Stimulated activated CD8-positive, alpha-beta memory T cell treated with anti-CD3 and anti-CD28 coated beads, Interleukin-15, amount 100 ng/mL, for 4 hours (primary cell): ENCODE results near the gene FFAR1.

Experiments
- DNase-seq, 2 donors: peaks; one replicate each; pipeline ENCODE4 v3.0.0-alpha.2; 2020; ENCODE audit warnings: low read depth in 2 of 2

Gene FFAR1

DNA sequence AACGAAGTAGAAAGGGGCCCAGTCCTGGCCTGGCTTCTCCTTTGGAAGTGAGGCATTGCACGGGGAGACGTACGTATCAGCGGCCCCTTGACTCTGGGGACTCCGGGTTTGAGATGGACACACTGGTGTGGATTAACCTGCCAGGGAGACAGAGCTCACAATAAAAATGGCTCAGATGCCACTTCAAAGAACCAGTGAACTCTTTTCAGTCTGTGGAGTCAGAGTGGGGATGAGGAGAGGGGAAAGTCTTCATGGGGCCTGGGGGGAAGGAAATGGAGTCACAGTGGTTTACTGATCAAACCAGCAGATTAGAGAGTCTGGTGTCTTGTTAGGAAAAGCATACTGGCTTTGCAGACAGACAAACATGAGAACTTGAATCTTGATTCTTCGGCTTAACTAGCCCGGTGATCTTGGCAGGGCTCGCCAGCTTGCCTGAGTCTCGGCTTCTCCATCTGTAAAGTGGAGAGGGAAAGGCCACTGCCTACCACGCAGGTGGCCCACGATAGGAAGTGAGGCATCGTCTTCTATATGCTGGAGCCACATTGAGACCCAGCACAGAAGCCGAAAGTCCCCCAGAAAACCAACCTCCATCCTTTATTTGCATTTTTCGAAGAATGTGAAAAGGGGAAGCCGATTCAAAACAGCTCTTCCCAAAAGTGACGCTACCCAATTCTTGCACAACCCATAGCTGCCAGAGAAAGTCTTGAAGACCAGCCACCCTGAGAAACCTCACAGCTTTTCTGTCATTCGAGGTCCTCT lies at the start of gene FFAR1:
Gene FFAR1 (plus strand): TSS at position 732 of the 759 bp plus-strand sequence. CDS start 3,650 bp downstream, outside the sequence.
- peak in 1 of 2 donors; percentile 13 for DNase-seq

DNA sequence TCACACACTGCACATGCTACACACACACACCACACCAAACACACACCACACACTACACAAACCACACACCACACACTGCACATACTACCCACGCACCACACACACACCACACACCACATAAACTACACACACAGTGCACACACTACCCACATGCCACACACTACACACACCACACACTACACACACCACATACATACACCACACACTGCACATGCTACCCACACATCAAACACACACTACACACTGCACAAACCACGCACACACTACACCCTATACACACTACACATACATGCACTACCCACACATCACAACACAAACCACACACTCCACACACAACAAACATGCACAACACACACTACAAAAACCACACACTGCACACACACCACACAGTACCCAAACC lies 49.8 kb upstream of the FFAR1 start:
- DNase-seq = no peak

DNA sequence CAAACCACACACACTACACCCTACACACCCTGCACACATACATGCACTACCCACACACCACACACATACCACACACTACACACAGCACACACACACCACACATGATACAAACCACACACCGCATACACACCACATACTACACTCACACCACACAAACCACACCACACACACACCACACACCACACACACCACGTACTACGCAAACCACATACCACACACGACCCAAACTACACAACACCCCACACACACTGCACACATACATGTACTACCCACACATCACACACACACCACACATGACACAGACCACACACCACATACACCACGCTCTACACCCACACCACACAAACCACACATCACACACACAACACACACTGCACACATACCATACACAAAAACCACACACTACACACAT lies 49.1 kb upstream of the FFAR1 start:
- DNase-seq = no peak

- no peak for DNase-seq
Measured at GRCh38 chr19:35299523-35300338, 48.0 kb upstream of the FFAR1 start.

DNA sequence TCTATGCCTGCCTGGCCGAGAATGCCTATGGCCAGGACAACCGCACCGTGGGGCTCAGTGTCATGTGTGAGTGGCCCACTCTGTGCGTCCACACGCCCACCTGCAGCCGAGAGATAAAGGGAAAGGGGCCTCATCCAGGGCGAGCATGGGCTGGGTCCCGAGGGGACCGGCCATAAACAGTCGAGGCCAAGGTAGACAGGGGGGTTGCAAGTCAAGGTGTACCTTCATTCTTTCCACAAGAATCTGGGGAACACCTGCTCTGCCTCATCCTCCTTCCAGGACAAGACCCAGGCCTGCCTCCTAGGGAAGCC lies 47.4 kb upstream of the FFAR1 start:
- DNase-seq = no peak

DNA sequence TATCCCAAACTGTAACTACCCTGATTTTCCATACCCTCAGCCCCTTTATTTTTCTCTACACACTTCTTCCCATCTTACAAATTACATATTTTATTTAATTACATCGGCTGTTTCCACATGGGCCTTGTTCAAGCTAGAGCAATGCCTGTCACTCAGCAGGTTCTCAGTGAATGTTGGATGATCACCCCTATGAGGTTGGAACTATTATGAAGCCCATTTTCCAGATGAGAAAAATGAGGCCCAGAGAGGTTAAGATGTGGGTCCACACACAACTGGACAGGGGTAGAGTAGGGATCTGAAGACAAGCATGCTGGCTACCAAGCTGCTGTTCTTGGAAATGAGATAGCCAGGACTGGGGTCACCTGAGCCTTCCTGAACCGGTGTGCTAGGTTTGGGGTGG lies 45.7 kb upstream of the FFAR1 start:
- DNase-seq = no peak

- no peak for DNase-seq
Measured at GRCh38 chr19:35302446-35302845, 45.3 kb upstream of the FFAR1 start.

DNA sequence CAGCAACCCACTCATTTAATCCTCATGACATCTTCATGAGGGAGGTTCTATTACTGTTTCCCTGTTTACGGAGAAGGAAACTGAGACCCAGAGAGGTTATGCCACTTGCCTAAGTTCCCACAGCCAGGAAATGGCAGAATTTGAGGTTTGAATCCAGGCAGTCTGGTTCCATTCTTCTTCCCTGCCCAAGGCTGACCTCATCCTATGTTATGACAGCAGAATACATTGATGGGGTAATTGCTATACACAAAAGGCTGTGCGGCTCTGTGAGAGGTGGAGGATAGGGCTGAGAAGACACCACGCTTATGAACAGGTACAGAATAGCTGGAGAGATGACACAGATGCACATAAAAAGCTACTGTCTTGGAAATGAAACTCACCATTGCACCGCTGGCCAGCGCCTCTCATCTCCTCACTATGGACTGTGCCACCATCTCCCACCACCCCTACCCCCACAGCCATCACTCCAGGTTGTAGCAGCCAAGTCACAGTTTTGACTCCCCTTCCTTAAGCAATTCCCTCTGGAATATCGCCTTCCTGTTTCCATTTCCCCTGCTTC lies 44.3 kb upstream of the FFAR1 start:
- DNase-seq = no peak

- no peak for DNase-seq
Measured at GRCh38 chr19:35304036-35304435, 43.7 kb upstream of the FFAR1 start.

DNA sequence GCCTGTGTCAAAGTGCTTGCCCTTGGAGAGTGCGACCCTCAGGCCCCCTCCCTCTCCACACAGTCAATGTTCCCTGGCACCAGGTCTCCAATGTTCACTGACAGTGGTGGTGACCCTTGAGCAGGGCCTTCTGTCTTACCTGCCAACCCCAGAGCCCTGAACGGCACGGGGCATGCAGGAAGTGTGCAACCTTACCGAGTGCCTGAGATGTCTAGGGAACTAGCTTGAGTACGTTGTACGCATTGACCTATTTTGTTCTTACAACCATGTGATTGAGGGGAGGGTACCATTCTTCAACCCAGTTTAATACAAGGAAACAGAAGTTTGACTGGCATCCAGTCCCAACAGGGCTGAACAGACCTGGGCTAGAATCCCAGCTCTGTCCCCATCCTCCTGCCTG lies 42.5 kb upstream of the FFAR1 start:
- DNase-seq = no peak

DNA sequence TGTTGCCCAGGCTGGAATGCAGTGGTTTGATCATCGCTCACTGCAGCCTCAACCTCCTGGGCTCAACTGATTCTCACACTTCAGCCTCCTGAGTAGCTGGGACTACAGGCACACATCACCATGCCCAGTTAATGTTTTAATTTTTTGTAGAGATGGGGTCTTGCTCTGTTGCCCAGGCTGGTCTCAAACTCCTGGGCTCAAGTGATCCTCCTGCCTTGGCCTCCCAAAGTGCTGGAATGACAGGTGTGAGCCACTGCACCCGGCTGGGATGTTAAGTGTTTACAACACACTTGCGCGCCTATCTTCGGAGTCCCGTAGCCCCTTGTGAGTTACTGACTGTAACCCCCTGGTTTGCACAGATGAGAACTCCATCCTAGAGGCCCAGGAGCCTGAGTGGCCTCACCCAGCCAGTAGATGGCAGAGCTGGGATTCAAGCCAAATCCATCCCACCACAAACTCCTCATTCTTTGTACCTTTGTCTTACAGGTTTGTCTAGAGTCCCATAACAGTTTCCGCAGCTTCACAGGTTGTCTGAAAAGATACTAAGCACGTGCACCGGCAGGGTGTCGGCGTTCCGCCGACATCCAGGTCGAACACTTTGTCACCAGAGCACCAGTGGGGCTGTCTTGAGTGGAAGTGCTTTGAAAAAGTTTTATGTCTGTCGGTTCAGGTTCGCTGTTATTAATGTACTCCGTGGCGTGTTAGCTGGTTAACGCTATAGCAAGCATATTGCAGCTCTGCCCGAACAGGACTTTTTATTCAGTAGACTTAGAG lies 41.0 kb upstream of the FFAR1 start:
- no peak for DNase-seq

- no peak for DNase-seq
Measured at GRCh38 chr19:35307931-35308330, 39.8 kb upstream of the FFAR1 start.

GRCh38 chr19:35308910-35309309 lies 38.8 kb upstream of the FFAR1 start:
- no peak for DNase-seq

DNA sequence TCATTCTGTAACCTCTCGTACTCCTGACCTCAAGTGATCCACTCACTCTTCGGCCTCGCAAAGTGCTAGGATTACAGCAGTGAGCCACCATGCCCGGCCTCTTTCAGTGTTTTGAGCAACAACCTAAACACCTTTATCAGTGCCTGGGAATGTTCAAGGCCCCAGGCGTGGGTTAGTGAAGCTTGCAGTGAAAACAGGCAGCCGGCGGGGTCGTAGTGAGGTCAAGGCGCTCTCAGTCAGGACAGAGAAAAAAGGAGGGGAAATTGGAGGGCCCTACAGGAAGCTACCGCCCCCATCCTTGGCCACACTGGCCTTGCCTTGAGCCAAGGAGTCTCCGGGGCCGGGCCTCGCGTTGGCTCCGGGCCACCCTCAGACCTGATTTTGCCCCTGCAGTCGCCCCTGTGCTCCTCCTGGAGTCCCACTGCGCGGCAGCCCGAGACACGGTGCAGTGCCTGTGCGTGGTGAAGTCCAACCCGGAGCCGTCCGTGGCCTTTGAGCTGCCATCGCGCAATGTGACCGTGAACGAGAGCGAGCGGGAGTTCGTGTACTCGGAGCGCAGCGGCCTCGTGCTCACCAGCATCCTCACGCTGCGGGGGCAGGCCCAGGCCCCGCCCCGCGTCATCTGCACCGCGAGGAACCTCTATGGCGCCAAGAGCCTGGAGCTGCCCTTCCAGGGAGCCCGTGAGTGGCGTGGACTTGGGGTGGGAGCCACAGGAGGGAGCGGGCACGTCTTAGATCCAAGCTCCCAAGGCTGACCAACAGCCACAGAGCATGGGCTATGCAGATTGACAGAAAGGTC lies 38.0 kb upstream of the FFAR1 start:
- DNase-seq = no peak

DNA sequence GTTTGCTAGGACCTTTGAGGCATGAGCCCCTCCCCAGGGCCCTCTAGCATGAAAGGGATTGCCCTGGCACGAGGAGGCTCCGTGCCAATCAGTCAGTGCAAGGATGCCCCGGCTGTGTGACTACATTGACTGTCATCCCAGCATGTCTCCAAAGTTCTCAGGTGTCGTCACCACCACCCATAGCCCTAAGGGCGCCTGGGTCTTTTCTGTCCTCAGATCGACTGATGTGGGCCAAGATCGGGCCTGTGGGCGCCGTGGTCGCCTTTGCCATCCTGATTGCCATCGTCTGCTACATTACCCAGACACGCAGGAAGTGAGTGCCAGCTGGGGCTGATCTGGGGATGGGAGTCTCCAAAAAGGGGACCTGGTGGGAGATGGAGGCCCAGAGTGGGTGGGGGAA lies 37.4 kb upstream of the FFAR1 start:
- no peak for DNase-seq

DNA sequence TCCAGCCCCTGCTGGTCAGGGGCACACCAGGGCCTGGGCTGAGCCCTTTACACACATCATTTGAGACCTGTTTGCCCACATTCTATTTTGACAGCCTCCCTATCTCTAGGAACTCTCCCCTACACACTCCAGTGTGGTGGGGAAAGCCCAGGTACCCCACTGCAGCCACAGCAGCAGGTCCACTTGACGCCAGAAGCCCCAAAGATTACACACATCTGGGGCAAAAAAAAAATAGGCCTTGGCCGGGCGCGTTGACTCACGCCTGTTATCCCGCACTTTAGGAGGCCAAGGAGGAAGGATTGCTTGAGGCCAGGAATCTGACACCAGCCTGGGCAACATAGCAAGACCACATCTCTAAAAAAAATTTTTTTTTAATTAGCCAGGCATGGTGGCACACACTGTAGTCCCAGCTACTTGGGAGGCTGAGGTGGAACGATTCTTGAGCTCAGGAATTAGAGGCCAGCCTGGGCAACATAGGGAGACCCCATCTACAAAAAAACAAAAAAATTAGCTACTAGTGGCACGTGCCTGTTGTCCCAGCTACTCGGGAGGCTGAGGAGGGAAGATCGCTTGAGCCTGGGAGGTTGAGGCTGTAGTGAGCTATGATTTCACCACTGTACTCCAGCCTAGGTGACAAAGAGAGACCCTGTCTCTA lies 36.8 kb upstream of the FFAR1 start:
- DNase-seq = no peak

DNA sequence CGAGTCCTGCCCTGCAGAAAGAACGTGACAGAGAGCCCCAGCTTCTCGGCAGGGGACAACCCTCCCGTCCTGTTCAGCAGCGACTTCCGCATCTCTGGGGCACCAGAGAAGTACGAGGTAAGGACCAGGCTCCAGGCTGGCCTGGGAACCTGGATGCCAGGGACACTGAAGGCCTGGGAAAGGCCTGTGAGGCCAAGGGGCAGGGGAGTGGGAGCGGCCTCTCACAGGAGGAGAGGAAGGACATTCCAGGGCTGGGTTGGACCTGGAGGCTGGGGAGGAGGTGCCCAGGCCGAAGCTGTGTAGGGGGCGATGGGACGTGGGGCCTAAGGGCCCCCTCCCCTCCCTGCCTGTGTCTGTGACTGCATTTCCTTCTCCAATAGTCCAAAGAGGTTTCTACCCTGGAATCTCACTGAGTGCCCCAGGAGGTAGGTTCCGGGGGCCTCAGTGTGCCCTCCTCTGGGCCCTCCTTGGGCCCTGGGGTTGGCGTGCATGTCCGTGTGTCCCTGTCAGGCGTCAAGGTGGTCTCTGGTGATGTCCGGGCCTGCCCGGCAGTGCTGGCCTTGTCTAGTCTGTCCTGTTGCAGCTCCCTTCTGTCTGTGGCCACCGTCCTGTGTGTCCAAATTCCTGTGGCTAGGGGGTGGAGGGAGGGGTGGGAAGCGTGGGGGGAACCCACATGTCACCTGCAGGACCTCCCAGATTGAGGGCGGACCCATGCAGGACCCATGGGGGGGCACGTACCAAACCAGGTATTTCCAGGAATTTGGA lies 35.6 kb upstream of the FFAR1 start:
- DNase-seq = no peak

DNA sequence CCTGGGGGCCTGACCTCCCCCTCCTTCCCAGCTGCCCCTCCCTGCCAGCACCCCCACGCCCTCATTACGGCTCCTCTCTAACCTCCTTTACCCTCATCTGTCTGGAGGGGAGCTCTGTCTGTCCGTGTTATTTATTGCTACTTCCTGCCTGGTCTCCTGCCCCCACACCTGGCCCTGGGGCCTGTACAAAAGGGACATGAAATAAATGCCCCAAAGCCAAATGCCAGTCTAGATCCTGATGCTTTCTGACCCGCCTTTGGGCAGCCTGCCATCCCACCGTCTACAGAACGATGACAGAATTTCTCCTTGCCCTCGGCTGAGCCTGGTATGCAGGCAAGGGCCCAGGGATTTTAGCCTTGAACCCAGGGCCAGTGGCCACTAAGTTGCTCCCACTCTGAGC lies 34.1 kb upstream of the FFAR1 start:
- DNase-seq = no peak

- DNase-seq = no peak
Measured at GRCh38 chr19:35314031-35314430, 33.7 kb upstream of the FFAR1 start.

- no peak for DNase-seq
Measured at GRCh38 chr19:35314858-35315470, 32.7 kb upstream of the FFAR1 start.
